ENCODE data around the gene GGT6. TPM values are rescaled to one million over a fixed set of nuclear protein-coding genes. Genes with fewer than 3 reads are reported as not detected.

The GGT6 gene
- total and polyA plus RNA-seq, 2 of the 13 experiments (the other 11 are each of a cell fraction or from before 2014, with no cell fraction given) = 0.16 to 0.80 TPM

- TF ChIP-seq ZNF891 (CRISPR knock-in tag; IDR thresholded peaks at IDR 0.05) = peak; percentile 64; the same call in 1 of the 2 replicates
- TF ChIP-seq ZNF776 (CRISPR knock-in tag; IDR thresholded peaks at IDR 0.05) = peak; percentile 89
- no peak for TF ChIP-seq ZKSCAN8 (CRISPR knock-in tag; IDR thresholded peaks at IDR 0.05; ENCODE audit: borderline replicate concordance)
- no peak for TF ChIP-seq RXRB (CRISPR knock-in tag; IDR thresholded peaks at IDR 0.05; ENCODE audit: borderline replicate concordance)
- TF ChIP-seq ZNF598 (CRISPR knock-in tag; IDR thresholded peaks at IDR 0.05; ENCODE audit: borderline replicate concordance) = peak; percentile 93
- TF ChIP-seq EZH2 (conservative IDR thresholded peaks at IDR 0.05; ENCODE audit: low read depth, low read length) = no peak
- TF ChIP-seq ZNF276 (CRISPR knock-in tag; IDR thresholded peaks at IDR 0.05; ENCODE audit: low read depth) = 0 out of 2 replicates have a peak, but pooled peaks have one; percentile 65
- no peak for TF ChIP-seq ZFYVE20 (CRISPR knock-in tag; IDR thresholded peaks at IDR 0.05; ENCODE audit: borderline replicate concordance, low read depth)
- TF ChIP-seq ZBTB49 (CRISPR knock-in tag; IDR thresholded peaks at IDR 0.05; ENCODE audit: borderline replicate concordance) = peak; percentile 19; the same call in 1 of the 2 replicates
- TF ChIP-seq ZNF607 (CRISPR knock-in tag; IDR thresholded peaks at IDR 0.05; ENCODE audit: borderline replicate concordance) = peak; percentile 89
- TF ChIP-seq ZNF800 (CRISPR knock-in tag; IDR thresholded peaks at IDR 0.05) = peak; percentile 69; the same call in 1 of the 2 replicates
- no peak for TF ChIP-seq KLF11 (CRISPR knock-in tag; IDR thresholded peaks at IDR 0.05)
- 0 out of 2 replicates have a peak, but pooled peaks have one; percentile 49 for TF ChIP-seq FOXO4 (CRISPR knock-in tag; conservative IDR thresholded peaks at IDR 0.05)
- TF ChIP-seq ZNF773 (CRISPR knock-in tag; IDR thresholded peaks at IDR 0.05; ENCODE audit: borderline replicate concordance) = no peak
- TF ChIP-seq ZNF782 (CRISPR knock-in tag; IDR thresholded peaks at IDR 0.05; ENCODE audit: borderline replicate concordance) = peak; percentile 75; the same call in 1 of the 2 replicates
- peak; percentile 87; the same call in 1 of the 2 replicates for TF ChIP-seq ZNF484 (CRISPR knock-in tag; IDR thresholded peaks at IDR 0.05; ENCODE audit: borderline replicate concordance, low read depth)
- no peak for TF ChIP-seq NONO (IDR thresholded peaks at IDR 0.05)
- peak; percentile 80 for TF ChIP-seq NONO (CRISPR knock-in tag; conservative IDR thresholded peaks at IDR 0.05)
- peak; percentile 38; the same call in 1 of the 2 replicates for TF ChIP-seq ZBTB43 (CRISPR knock-in tag; conservative IDR thresholded peaks at IDR 0.05)
Observed at GRCh38 chr17:4554997-4555799, 5.2 kb downstream of the GGT6 start, which contains the start of gene MYBBP1A (continued).
